Skeletal muscle tissue (tissue), 4 donors: ENCODE measurements around the gene COA6. TPM values are rescaled to one million over a fixed set of nuclear protein-coding genes. Genes with fewer than 3 reads are reported as not detected.

ENCODE experiments used
- H3K27ac ChIP-seq: one replicate; pipeline ENCODE4 v1.7.0; 2013; ENCODE audit warnings: mild to moderate bottlenecking, low read depth, low read length, inconsistent platforms
- H3K27me3 ChIP-seq, 3 donors: one replicate each; pipeline ENCODE4 v1.7.0; 2013; ENCODE audit warnings: low read length in 3 of 3; ENCODE audit not compliant: control insufficient read depth in 3 of 3, insufficient read depth in 3 of 3
- H3K36me3 ChIP-seq, 3 donors: one replicate each; pipeline ENCODE4 v1.7.0; 2013; ENCODE audit warnings: low read length in 3 of 3; ENCODE audit not compliant: control insufficient read depth in 3 of 3, insufficient read depth in 3 of 3
- H3K4me1 ChIP-seq, 3 donors: one replicate each; pipeline ENCODE4 v1.7.0; 2013; ENCODE audit warnings: low read length in 3 of 3, mild to moderate bottlenecking in 3 of 3; ENCODE audit not compliant: control insufficient read depth in 3 of 3, insufficient read depth in 3 of 3
- H3K4me3 ChIP-seq, 3 donors: one replicate each; pipeline ENCODE4 v1.7.0; 2013; ENCODE audit warnings: low read length in 3 of 3
- H3K9ac ChIP-seq, 3 donors: one replicate each; pipeline ENCODE4 v1.7.0; 2013; ENCODE audit warnings: low read length in 3 of 3, mild to moderate bottlenecking in 3 of 3, moderate library complexity in 2 of 3, low read depth in 1 of 3
- H3K9me3 ChIP-seq, 3 donors: one replicate each; pipeline ENCODE4 v1.7.0; 2013; ENCODE audit warnings: low read length in 3 of 3; ENCODE audit not compliant: control insufficient read depth in 3 of 3
- total RNA-seq: library from RNA; depleted of rRNA; stranded (reverse); fragments of >200 nt; gene quantifications from one replicate; pipeline ENCODE4 v1.2.3, GENCODE V29; 2014
- donor health status: Osteomylitis.

COA6 gene
- total RNA-seq, 1 donor from 2014 or later, result 12.5 TPM

GRCh38 chr1:234431255-234431654 lies 58.0 kb downstream of the COA6 start:
- Histone ChIP-seq H3K9ac (no peak overlapping the region), H3K36me3 (peaks cover 8 to 23% (median 14%) of the 10 kb centered on the region in 3 donors), H3K27me3 (no peaks in the 10 kb centered on the region), H3K27ac (no peak overlapping the region), H3K4me1 (no peaks in the 10 kb centered on the region), H3K4me3 (no peak overlapping the region), H3K9me3 (no peaks in the 10 kb centered on the region)

- Histone ChIP-seq H3K4me3 (no peak overlapping the region), H3K9ac (no peak overlapping the region), H3K9me3 (no peaks in the 10 kb centered on the region), H3K4me1 (peaks cover 6 to 12% (median 8%) of the 10 kb centered on the region in 3 donors), H3K27ac (no peak overlapping the region), H3K36me3 (peaks cover 8 to 18% (median 12%) of the 10 kb centered on the region in 3 donors), H3K27me3 (no peaks in the 10 kb centered on the region)
Measured at GRCh38 chr1:234433563-234434285, 60.5 kb downstream of the COA6 start.

Other genes starting within 250 kb of the COA6 start
- gene TARBP1, start 105.7 kb downstream of the COA6 start, total RNA-seq, result 36.5 TPM
- gene IRF2BP2, start 236.7 kb downstream of the COA6 start, total RNA-seq, result 83.0 TPM